ENCODE data around the gene PIP5K1B. TPM values are rescaled to one million over a fixed set of nuclear protein-coding genes. Genes with fewer than 3 reads are reported as not detected.

Gene PIP5K1B
- total RNA-seq, 1 experiment from 2014 or later, result not detected

- peaks cover 65% of the 10 kb centered on the region for H3K27me3 ChIP-seq (replicated peaks; ENCODE audit: insufficient read depth, low read depth, low read length, poor library complexity)
- H3K36me3 ChIP-seq (ENCODE audit: insufficient read depth, low read length, poor library complexity, severe bottlenecking), result no peaks in the 10 kb centered on the region
- H3K4me3 ChIP-seq (ENCODE audit: low read depth, low read length, poor library complexity, severe bottlenecking), result no peak overlapping the region
- ChIA-PET CTCF (no interaction called here), POLR2A (ENCODE audit: low non-redundant PET) (no interaction called here)
- no peaks in the 10 kb centered on the region for H3K4me1 ChIP-seq (ENCODE audit: insufficient read depth, low read length, poor library complexity, severe bottlenecking)
- TF ChIP-seq EZH2 (IDR thresholded peaks at IDR 0.05; ENCODE audit: borderline replicate concordance, low read depth, low read length, poor library complexity, severe bottlenecking) (no peak), CTCF (conservative IDR thresholded peaks at IDR 0.05; ENCODE audit: low read depth, low read length) (no peak)
- intact Hi-C loops (cut with micrococcal nuclease; ENCODE audit: unreplicated experiment), result no loop called here
- DNase-seq (ENCODE audit: low spot score), result no peak
- BruUV-seq (replicated peaks), result no TSS peak
- H3K9me3 ChIP-seq (ENCODE audit: low read depth, low read length, poor library complexity, severe bottlenecking), result no peaks in the 10 kb centered on the region
- no peak overlapping the region for H3K27ac ChIP-seq (ENCODE audit: low read depth, low read length, poor library complexity, severe bottlenecking)
Measured at GRCh38 chr9:68759981-68760673, 55.1 kb downstream of the PIP5K1B start.

GRCh38 chr9:68760674-68761333, 55.8 kb downstream of the PIP5K1B start:
- Histone ChIP-seq H3K27ac (ENCODE audit: low read depth, low read length, poor library complexity, severe bottlenecking) (no peak overlapping the region), H3K9me3 (ENCODE audit: low read depth, low read length, poor library complexity, severe bottlenecking) (no peaks in the 10 kb centered on the region), H3K27me3 (replicated peaks; ENCODE audit: insufficient read depth, low read depth, low read length, poor library complexity) (peaks cover 64% of the 10 kb centered on the region), H3K4me1 (ENCODE audit: insufficient read depth, low read length, poor library complexity, severe bottlenecking) (no peaks in the 10 kb centered on the region), H3K36me3 (ENCODE audit: insufficient read depth, low read length, poor library complexity, severe bottlenecking) (no peaks in the 10 kb centered on the region), H3K4me3 (ENCODE audit: low read depth, low read length, poor library complexity, severe bottlenecking) (no peak overlapping the region)
- CTCF ChIA-PET, result no interaction called here
- POLR2A ChIA-PET (ENCODE audit: low non-redundant PET), result no interaction called here
- no peak for TF ChIP-seq CTCF (conservative IDR thresholded peaks at IDR 0.05; ENCODE audit: low read depth, low read length)
- no peak for TF ChIP-seq EZH2 (IDR thresholded peaks at IDR 0.05; ENCODE audit: borderline replicate concordance, low read depth, low read length, poor library complexity, severe bottlenecking)
- BruUV-seq (replicated peaks), result no TSS peak
- no peak for DNase-seq (ENCODE audit: low spot score)
- intact Hi-C loops (cut with micrococcal nuclease; ENCODE audit: unreplicated experiment), result no loop called here

- ChIA-PET POLR2A (ENCODE audit: low non-redundant PET) (no interaction called here), CTCF (no interaction called here)
- no peaks in the 10 kb centered on the region for H3K4me1 ChIP-seq (ENCODE audit: insufficient read depth, low read length, poor library complexity, severe bottlenecking)
- DNase-seq (ENCODE audit: low spot score), result no peak
- no peaks in the 10 kb centered on the region for H3K36me3 ChIP-seq (ENCODE audit: insufficient read depth, low read length, poor library complexity, severe bottlenecking)
- H3K4me3 ChIP-seq (ENCODE audit: low read depth, low read length, poor library complexity, severe bottlenecking), result no peak overlapping the region
- no TSS peak for BruUV-seq (replicated peaks)
- no peaks in the 10 kb centered on the region for H3K9me3 ChIP-seq (ENCODE audit: low read depth, low read length, poor library complexity, severe bottlenecking)
- no peak for TF ChIP-seq CTCF (conservative IDR thresholded peaks at IDR 0.05; ENCODE audit: low read depth, low read length)
- no peak for TF ChIP-seq EZH2 (IDR thresholded peaks at IDR 0.05; ENCODE audit: borderline replicate concordance, low read depth, low read length, poor library complexity, severe bottlenecking)
- intact Hi-C loops (cut with micrococcal nuclease; ENCODE audit: unreplicated experiment), result no loop called here
- no peak overlapping the region for H3K27ac ChIP-seq (ENCODE audit: low read depth, low read length, poor library complexity, severe bottlenecking)
- peaks cover 55% of the 10 kb centered on the region for H3K27me3 ChIP-seq (replicated peaks; ENCODE audit: insufficient read depth, low read depth, low read length, poor library complexity)
Measured at GRCh38 chr9:68762570-68762969, 57.5 kb downstream of the PIP5K1B start.
